ENCODE measurements around the gene DNASE2.

DNASE2 gene

DNA sequence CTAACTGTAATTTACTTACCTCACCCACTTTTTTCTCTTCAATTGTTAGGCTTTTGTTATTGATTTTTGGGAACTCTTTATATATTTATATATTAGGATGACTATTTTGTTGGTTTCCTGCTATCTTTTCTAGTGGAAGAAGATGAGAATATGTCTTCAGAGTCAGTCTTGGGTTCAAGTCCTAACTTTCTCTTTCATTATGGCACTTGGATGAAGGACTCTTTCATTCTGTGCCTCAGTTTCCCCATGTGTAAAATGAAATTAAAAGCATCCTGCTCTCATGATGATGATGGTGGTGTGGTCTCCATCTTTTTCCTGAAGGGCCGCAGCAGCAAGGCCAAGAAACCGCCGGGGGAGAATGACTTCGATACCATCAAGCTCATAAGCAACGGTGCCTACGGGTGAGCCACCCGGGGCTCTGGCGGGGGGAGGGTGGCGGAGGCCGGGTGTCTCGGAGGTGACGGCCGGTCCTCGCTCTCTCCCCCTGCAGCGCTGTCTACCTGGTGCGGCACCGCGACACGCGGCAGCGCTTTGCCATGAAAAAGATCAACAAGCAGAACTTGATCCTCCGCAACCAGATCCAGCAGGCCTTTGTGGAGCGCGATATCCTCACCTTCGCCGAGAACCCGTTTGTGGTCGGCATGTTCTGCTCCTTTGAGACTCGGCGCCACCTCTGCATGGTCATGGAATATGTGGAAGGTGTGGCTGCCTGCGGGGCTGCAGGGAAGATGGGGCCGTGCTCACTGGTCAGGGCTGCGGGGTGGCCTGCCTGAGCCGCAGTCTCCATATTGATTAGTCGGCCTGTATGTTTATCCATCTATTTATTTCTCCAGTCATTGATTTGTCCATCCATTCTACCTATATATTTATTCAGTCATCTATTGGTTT is 23.0 kb downstream of the DNASE2 start:
- no peak for TF ChIP-seq POLR2AphosphoS5 (IDR thresholded peaks at IDR 0.05; ENCODE audit: low read depth, low read length)
- TF ChIP-seq TAF1 (IDR thresholded peaks at IDR 0.05; ENCODE audit: borderline replicate concordance, insufficient read depth, low read length): no peak
- no peak for TF ChIP-seq SIN3A (IDR thresholded peaks at IDR 0.05; ENCODE audit: borderline replicate concordance, insufficient read depth, low read length)
- TF ChIP-seq, protein P1, sequence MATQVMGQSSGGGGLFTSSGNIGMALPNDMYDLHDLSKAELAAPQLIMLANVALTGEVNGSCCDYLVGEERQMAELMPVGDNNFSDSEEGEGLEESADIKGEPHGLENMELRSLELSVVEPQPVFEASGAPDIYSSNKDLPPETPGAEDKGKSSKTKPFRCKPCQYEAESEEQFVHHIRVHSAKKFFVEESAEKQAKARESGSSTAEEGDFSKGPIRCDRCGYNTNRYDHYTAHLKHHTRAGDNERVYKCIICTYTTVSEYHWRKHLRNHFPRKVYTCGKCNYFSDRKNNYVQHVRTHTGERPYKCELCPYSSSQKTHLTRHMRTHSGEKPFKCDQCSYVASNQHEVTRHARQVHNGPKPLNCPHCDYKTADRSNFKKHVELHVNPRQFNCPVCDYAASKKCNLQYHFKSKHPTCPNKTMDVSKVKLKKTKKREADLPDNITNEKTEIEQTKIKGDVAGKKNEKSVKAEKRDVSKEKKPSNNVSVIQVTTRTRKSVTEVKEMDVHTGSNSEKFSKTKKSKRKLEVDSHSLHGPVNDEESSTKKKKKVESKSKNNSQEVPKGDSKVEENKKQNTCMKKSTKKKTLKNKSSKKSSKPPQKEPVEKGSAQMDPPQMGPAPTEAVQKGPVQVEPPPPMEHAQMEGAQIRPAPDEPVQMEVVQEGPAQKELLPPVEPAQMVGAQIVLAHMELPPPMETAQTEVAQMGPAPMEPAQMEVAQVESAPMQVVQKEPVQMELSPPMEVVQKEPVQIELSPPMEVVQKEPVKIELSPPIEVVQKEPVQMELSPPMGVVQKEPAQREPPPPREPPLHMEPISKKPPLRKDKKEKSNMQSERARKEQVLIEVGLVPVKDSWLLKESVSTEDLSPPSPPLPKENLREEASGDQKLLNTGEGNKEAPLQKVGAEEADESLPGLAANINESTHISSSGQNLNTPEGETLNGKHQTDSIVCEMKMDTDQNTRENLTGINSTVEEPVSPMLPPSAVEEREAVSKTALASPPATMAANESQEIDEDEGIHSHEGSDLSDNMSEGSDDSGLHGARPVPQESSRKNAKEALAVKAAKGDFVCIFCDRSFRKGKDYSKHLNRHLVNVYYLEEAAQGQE (IDR thresholded peaks at IDR 0.05; ENCODE audit: insufficient read depth in 1 of 2, low read depth in 2 of 2, low read length in 2 of 2): no peak
- no peak for TF ChIP-seq FOXP2 (optimal IDR thresholded peaks at IDR 0.05; ENCODE audit: borderline replicate concordance, extremely low read depth, extremely low read length, insufficient read depth)

- no peak for TF ChIP-seq TAF1 (IDR thresholded peaks at IDR 0.05; ENCODE audit: borderline replicate concordance, insufficient read depth, low read length)
- TF ChIP-seq POLR2AphosphoS5 (IDR thresholded peaks at IDR 0.05; ENCODE audit: low read depth, low read length): no peak
- TF ChIP-seq SIN3A (IDR thresholded peaks at IDR 0.05; ENCODE audit: borderline replicate concordance, insufficient read depth, low read length): no peak
Measured at GRCh38 chr19:12856653-12857052, 24.6 kb downstream of the DNASE2 start.

- TF ChIP-seq SIN3A (IDR thresholded peaks at IDR 0.05; ENCODE audit: borderline replicate concordance, insufficient read depth, low read length) (no peak), FOXP2 (optimal IDR thresholded peaks at IDR 0.05; ENCODE audit: borderline replicate concordance, extremely low read depth, extremely low read length, insufficient read depth) (peak; percentile 80), POLR2AphosphoS5 (IDR thresholded peaks at IDR 0.05; ENCODE audit: low read depth, low read length) (no peak; the same call in 1 of the 2 replicates), TAF1 (IDR thresholded peaks at IDR 0.05; ENCODE audit: borderline replicate concordance, insufficient read depth, low read length) (no peak)
- TF ChIP-seq, protein P1 (IDR thresholded peaks at IDR 0.05; ENCODE audit: insufficient read depth in 1 of 2, low read depth in 2 of 2, low read length in 2 of 2): peak; percentile 19 to 65; a peak in 1 of 4 replicates
Measured at GRCh38 chr19:12847159-12848139, 33.8 kb downstream of the DNASE2 start.

GRCh38 chr19:12843999-12844732 is 37.1 kb downstream of the DNASE2 start:
- TF ChIP-seq FOXP2 (optimal IDR thresholded peaks at IDR 0.05; ENCODE audit: borderline replicate concordance, extremely low read depth, extremely low read length, insufficient read depth) (no peak), POLR2AphosphoS5 (IDR thresholded peaks at IDR 0.05; ENCODE audit: low read depth, low read length) (no peak), TAF1 (IDR thresholded peaks at IDR 0.05; ENCODE audit: borderline replicate concordance, insufficient read depth, low read length) (no peak), SIN3A (IDR thresholded peaks at IDR 0.05; ENCODE audit: borderline replicate concordance, insufficient read depth, low read length) (no peak)
- TF ChIP-seq, protein P1 (IDR thresholded peaks at IDR 0.05; ENCODE audit: insufficient read depth in 1 of 2, low read depth in 2 of 2, low read length in 2 of 2): no peak

All from PFSK-1 (cell line).